Astrocyte of the hippocampus (primary cell): Measurements from ENCODE around the gene EEA1.

ENCODE experiments used
- DNase-seq: peaks from one replicate; pipeline ENCODE4 v3.0.0; 2011; ENCODE audit warnings: low read depth, low spot score

EEA1 gene

DNA sequence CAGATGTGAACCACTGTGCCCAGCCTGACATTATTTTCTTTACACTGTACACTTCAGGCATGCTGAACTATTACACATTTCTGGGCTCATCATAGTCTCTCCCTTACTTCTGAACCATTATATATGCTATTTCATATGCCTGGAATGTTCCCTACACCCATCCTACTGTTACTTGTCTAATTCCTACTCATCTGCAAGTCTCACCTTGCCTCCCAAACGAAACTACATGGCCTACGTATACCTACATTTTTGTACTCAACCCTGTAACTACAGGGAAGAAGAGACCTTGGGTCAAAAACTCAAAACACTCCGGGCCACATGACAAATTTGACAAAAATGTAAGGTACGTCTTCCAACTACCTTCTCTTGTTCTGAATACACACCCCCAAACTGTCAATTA, 9.5 kb upstream of the EEA1 start:
- no peak for DNase-seq

DNA sequence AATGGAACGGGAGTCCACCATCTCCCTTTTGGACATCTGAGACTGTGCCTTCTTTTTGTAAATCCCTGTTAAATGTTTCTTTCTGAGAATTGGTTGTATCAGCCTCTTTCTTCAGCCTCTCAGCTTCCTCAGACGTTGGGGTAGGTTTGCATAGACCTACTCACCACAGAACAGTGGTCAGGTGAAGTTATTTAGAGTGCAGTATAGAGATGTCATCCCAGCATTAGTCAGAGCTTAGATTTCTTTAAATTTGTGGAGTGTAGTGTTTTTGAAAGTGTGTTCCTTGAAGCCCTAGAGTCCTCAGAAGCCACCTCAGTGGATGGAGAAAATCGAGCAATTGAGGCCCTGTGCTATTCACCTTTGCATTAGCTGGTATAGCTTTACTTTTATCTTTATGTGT, 8.9 kb upstream of the EEA1 start:
- DNase-seq, result no peak

DNA sequence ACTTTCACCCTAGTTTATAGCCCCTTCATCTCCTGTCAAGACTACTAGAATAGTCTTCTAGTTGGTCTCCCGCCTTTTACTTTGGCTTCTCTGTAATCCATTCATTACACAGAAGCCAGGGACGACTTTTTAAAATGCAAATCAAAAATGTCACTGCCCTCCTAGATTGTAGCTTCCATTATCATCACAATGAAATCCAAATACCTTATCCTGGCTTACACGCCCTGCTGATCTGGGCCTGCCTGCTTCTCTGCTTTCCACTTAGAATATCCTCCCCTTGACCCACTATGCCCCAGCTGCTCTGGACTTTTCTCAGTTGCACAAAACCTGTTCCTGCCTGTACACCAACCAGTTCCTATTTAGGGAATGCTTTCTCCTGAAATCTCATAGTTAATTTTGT, 4.5 kb upstream of the EEA1 start:
- DNase-seq, result no peak

DNA sequence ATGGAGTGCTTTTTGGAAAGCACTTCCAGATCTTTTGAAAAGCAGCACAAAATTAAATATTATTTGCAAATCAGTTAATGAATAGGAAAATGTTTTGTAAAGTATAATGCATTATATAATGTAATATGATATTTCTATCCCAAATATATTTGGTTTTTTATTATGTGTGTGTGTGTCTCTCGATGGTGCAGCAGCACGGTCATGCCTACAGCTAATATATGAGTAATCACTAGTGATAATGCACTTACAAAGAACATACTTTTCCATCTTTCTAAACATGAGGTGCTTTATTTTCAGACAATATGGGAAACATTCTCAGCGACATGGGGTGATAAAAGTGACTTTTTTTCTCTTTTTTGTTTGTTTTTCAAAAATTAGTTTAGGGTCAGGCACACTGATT, 1.3 kb upstream of the EEA1 start:
- DNase-seq, result no peak

DNA sequence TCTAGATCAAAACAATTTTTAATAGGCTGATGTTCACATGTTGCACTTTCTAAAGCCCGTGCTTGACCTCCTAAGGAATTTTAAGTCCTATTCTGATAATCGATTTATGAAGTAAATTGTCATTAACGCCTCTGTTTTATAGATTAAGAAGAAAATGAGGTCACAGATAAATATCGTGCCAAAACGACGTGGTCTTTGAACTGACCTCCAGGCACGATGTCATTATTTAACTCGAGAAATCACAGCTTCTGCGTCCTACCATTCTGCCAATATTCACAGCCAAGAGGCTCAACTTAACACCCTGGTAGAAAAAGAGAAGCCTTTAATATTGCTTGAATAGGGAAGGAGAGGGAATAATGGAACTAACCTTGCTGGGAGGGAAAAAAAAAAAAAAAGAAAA, 888 bp upstream of the EEA1 start:
- no peak for DNase-seq

DNA sequence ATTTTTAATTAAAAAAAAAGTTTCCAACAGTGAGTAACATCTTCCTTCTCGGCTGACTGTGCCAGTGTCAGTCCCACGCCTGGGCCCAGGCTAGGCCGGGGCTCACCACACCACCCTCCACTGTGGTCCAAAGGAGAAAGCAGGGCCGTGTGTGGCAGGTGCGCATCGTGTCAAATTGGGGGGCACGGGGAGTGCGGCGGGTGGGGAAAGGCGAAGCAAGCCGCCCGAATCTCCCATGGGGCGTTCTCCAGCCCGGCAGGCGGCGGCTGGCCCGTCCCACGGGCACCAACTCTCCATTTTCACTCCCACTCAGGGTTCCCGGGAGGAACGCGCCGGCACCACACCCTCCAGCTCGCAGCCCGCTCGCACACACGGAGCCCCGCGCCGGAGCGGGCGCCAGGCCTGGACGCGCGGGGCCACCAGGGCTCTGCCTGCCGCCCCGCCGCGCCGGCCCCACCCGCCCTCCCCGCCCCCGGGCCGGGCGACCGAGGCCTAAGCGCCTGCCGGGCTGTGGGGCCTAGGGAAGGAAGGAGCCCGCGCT, 604 bp downstream of the EEA1 start:
- DNase-seq, result no peak

DNA sequence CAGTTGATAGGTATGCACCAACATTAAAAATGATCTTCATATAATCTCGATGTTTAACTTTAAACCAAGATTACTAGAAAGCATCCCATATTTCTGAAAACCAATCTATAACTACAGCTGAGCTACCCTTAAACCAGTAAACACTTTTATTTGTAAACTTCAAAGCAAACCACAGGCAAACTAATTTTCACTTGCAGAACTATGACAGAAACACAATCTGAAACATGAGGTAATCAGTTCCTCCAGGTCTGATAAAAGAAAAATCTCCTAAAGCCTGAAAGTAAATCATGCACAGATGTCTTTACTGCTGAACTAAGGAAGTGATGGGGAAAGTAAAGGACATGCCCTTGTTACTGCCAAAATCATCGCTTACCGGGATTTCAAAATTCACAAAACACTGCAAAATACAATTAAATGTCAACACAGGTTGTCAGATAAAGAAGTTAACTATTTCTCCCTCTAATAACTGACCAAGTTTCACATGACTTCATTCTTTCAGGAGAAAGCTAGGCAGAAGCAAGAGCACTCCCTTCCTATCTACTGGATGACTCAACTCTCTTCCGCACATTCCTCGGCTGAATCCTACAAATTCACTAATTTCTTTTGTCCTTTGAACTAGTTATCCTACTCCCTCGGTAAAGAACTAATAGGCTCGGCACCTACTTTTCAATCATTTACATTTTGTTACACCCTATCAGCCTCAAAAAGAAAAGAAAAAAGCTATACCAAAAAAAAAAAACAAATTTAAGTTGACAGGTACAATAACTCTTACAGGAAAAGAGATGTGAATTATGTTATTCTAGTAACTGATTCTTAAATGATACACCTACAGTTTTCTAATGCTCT, 1.4 kb downstream of the EEA1 start:
- DNase-seq, result peak; percentile 69

DNA sequence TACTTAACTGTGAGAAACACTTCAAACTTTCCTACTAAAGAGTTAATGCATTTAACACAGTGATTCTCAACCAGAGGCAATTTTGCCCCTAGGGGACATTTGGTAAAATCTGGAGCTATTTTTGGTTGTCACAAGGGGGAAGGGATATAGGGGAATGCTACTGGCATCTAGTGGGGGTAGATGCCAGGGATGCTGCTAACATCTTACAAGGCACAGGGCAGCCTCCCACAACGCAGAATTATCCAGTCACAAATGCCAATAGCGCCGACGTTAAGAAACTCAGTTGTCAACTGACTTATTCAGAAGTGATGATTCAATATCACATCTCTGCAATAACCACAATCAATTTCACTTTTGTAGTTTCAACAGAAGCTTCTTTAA, 2.0 kb downstream of the EEA1 start:
- DNase-seq, result peak; percentile 58

DNA sequence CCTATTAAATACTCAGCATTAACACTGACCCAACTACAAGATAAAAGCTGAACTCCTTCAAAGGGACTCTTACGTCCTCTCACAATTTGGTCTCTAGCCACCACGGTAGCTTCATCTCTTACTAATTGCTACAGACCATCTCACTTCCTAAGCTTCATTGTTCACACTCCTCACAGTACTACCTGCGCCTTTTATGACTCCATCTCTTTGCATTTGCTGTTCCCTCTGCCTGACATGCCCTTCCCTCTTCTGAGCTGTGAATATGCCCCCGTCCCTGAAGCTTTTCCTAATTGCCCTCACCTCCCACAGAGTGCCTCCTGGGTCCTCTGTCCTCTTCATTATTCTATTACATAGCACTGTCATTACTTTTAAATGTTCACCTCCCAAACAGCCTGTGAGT, 2.5 kb downstream of the EEA1 start:
- peak; percentile 4 for DNase-seq

DNA sequence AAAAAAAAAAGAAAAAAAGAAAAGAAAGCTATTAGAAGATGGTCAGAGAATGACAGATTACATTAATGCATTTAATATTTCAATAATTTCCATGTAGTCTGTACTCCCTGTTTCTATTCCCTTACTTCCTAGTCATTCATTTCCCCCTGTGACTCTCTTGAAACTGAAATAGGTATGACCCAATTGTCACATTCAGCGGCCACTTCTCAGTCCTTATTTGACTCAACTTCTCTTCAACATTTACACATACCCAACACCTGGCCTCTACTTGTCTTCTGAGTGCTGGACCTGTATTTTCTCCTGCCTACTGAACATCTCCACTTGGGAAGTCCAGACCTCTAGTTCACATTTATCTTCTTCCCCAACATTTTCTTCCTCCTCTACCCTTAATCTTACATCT, 7.2 kb downstream of the EEA1 start:
- no peak for DNase-seq

DNA sequence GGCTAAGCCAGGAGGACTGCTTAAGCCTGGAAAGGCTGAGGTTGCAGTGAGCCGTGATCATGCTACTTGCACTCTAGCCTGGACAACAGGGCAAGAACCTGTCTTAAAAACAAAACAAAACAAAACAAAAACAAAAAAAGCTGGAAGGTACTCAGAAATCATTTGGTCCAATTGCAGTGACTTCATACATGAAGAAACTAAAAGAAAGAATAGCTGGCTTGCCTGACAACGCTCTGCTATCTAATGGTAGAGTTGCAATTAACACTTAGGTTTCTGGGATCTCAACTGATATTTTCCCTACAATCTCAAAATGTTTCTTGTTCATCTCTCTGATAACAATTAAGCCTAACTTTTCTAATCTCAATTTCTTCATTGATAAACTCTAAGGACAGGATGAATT, 13.7 kb downstream of the EEA1 start:
- no peak for DNase-seq

DNA sequence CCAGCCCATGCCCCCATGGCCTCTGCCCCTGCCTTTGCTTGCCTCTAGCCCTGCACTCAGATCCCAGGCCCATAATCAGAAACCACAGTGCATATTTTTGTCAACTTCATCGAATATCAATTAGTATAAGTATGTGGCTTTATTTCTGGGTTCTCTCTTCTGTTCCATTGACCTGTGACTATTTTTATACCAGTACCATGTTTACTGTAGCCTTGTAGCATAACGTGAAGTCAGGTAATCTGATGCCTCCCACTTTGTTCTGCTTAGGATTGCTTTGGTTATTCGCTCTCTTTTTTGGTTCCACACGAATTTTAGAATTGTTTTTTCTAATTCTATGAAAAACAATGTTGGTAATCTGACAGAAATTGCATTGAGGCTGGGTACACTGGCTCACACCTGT, 14.9 kb downstream of the EEA1 start:
- DNase-seq, result no peak

DNA sequence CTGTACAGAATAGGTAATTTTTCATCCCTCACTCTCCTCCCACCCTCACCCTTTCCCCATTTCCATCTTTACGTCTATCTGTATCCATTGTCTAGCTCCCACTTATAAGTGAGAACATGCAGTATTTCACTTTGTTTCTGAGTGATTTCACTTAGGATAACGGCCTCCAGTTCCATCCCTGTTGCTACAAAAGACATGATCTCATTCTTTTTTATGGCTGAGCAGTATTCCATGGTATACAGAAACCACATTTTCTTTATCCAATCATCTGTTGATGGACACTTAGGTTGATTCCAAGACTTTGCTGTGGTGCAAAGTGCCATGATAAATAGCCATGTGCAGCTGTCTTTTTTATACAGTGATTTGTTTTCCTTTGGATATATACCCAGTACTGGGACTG, 16.4 kb downstream of the EEA1 start:
- no peak for DNase-seq

DNA sequence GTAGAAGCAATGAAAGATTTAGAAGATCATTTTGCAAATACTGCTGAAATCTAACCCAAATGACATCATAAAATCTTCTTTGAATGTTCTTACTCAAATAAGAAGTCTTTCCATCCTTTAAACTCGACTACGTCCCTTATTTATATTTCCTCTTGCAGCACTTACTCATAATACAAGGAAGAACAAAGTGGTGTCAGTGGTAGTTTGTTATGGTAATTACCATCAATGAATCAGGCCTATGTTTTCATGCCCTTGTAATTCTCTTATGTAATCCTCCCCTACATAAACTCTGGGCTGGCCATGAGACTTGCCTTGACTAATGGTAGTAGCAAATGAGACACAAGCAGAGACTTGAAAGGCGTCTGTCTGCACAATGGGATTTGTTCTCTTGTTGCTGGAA, 17.0 kb downstream of the EEA1 start:
- DNase-seq, result peak; percentile 50

DNA sequence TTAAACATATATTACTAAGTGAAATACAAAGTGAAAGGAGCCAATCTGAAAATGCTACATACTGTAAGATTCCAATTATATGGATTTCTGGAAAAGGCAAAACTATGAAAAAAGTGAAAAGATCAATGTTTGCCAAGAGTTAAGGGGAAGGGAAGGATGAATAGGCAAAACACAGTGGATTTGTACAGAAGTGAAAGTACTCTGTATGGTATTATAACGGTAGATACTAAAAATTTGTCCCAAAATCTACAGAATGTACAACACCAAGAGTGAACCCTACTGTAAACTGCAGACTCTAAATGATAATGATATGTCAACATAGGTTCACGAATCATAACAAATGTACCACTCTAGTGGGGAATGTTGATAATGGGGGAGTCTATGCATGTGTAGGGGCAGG, 17.8 kb downstream of the EEA1 start:
- DNase-seq, result no peak

DNA sequence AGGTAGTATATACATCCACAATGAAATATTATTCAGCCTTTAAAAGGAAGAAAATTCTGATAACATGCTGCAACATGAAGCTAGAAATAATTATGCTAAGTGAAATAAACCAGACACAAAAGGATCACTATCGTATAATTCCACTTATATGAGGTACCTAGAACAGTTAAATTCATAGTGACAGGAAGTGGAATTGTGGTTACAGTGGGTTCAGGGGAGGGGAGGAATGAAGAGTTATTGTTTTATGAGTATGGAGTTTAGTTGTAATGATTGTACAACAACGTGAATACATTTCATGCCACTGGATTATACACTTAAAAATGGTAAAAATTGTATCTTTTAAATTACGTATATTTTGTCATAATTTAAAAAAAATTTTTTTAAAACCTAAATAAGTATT, 21.0 kb downstream of the EEA1 start:
- no peak for DNase-seq

DNA sequence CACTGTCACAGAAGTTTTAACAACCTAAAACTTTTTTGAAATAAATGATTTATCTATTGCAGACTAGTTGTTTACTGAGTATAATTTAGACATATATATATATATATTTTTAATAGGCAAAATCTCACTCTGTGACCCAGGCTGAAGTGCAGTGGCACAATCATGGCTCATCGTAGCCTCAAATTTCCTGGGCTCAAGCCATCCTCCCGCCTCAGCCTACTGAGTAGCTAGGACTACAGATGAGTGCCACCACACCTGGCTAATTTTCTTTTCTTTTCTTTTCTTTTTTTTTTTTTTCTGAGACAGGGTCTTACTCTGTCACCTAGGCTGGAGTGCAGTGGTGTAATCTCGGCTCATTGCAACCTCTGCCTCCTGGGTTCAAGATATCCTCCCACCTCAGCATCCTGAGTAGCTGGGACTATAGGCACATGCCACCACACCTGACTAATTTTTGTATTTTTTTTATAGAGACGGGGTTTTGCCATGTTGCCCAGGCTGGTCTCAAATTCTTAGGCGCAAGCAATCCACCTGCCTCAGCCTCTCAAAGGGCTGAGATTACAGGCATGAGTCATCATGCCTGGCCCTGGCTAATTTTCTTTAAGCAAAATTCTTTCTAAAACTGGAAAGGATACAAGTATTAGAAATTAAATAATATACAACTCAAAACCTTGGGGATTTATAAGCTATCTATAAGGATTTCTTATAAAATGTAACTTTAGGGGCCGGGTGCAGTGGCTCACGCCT, 23.1 kb downstream of the EEA1 start:
- peak; percentile 5 for DNase-seq

DNA sequence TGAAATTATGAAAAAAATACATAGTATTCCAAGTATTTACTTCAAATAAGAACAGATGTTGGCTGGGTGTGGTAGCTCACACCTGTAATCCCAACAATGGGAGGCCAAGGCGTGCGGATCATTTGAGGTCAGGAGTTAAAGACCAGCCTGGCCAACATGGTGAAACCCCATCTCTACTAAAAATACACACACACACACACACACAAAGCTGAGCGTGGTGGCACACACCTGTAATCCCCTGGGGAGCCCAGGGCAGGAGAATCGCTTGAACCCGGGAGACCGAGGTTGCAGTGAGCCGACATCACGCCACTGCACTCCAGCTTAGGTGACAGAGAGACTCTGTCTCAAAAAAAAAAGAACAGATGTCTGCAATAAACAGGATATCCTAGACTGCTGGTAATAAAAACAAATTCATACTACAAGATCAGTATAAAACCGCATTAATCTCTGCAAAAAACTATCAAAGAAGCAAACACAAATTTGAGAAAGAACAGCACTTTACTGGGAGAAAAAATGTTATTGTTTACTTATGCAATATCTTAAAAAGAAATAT, 23.8 kb downstream of the EEA1 start:
- no peak for DNase-seq

DNA sequence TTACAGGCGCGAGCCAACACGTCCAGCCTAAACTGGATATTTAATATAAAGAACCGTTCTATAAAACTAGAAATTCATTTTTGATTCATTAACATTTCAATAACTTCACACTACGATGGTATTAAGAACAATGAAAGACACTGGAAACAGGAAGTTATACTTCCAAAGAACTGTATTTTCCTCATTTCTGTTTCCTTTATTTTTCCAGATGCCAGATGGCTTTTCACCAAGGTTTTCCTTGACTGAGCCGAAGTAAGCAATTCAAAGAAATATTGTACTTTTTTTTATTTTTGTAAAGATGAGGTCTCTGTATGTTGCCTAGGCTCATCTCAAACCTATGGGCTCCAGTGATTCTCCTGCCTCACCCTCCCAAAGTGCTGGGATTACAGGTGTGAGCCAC, 28.2 kb downstream of the EEA1 start:
- no peak for DNase-seq

DNA sequence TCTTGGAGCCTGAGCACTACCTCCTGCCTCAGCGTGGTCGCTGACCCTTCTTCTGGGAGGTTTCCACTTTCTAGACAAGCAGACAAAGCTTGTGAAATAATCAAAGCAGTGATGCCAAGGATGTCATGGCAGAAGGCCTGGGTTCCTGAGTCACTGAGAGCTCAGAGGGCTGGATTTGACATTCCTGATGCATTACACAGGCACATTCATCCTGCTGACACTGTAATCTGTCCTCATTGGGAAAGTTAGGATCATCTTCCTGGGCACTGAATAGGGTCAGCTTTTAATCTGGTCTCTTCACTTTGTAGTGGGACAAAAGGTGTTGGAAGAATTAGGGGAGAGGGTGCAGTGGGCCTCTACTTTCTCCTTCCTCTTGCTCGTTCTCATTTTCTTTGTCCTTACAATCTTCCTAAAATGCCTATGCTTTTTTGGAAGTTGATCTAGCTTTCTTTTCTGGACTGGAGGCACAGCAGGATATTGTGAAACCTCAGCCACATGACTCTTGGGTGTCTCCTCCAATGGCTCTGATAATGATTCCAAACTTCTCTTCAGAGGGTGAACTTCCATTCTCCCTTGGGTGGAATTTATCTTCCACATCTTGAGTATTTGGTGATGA, 29.6 kb downstream of the EEA1 start:
- DNase-seq, result peak; percentile 95

DNA sequence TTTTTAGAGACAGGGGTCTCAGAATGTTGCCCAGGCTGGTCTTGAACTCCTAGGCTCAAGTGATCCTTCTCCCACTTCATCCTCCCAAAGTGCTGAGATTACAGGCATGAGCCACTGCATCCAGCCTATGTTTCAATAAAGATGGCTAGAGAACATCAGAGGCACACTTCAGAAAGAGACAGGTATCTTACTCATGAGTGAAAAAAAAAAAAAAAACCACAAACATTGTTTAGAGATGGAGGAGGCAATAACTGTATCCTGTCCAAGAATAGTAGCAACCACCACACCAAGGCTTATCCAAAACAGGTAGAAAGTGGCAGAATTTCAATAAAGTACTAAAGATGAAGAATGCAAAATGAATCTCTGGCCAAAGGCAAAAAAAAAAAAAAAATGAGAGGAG, 30.3 kb downstream of the EEA1 start:
- peak; percentile 19 for DNase-seq

DNA sequence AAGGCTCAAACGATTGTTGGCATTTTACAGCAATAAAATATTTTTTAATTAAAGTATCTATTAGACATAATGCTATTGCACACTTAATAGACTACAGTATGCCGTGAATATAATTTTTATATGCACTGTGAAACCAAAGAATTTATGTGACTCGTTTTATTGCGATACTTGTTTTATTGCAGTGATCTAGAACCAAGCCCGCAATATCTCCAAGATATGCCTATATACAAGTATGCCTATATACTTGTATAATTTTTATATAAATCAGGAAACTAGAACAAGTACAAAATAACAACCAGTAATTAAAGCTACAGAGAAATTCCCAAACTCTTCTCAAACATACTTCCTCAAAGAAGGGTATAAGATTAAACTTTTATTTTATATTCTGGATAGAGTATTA, 31.3 kb downstream of the EEA1 start:
- no peak for DNase-seq
